PFSK-1 (cell line): ENCODE results near the gene SPDEF.

Source experiments
- FOXP2 ChIP-seq: optimal IDR thresholded peaks from 2 replicates; pipeline ENCODE3; 2011; ENCODE audit warnings: borderline replicate concordance, control low read depth, inconsistent platforms; ENCODE audit not compliant: insufficient read depth; ENCODE audit errors: extremely low read length, extremely low read depth
- POLR2AphosphoS5 ChIP-seq: IDR thresholded peaks from 2 replicates; pipeline ENCODE4 v1.6.1; 2012; ENCODE audit warnings: low read depth, mild to moderate bottlenecking, control low read depth, low read length, moderate library complexity
- SIN3A ChIP-seq: IDR thresholded peaks from 2 replicates; pipeline ENCODE4 v1.6.1; 2012; ENCODE audit warnings: mild to moderate bottlenecking, low read length, moderate library complexity, borderline replicate concordance; ENCODE audit not compliant: insufficient read depth
- TAF1 ChIP-seq: IDR thresholded peaks from 2 replicates; pipeline ENCODE4 v1.6.1; 2012; ENCODE audit warnings: low read length, control low read depth, borderline replicate concordance; ENCODE audit not compliant: insufficient read depth
- TF ChIP-seq, protein P1 (sequence below), 2 experiments: IDR thresholded peaks; 2 replicates each; pipeline versions ENCODE4 v1.6.1 to v1.8.0; 2011 to 2012; ENCODE audit warnings: low read depth in 2 of 2, low read length in 2 of 2, control low read depth in 1 of 2, inconsistent platforms in 1 of 2, mild to moderate bottlenecking in 1 of 2, moderate library complexity in 1 of 2; ENCODE audit not compliant: insufficient read depth in 1 of 2

DNA sequence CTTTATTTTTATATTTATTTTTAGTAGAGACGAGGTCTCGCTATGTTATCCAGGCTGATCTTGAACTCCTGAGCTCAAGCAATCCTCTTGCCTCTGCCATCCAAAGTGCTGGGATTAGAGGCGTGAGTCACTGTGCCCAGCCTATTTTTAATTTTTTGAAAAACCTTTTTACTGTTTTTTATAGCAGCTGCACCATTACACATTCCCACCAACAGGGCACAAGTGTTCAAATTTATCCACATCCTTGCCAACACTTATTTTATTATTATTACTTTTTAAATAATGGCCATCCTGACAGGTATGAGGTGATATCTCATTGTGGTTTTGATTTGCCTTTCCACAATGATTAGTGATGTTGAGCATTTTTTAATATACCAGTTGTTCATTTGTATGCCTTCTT, 47.7 kb downstream of the SPDEF start:
- TF ChIP-seq POLR2AphosphoS5 = no peak
- no peak for TF ChIP-seq FOXP2
- TF ChIP-seq, protein P1, sequence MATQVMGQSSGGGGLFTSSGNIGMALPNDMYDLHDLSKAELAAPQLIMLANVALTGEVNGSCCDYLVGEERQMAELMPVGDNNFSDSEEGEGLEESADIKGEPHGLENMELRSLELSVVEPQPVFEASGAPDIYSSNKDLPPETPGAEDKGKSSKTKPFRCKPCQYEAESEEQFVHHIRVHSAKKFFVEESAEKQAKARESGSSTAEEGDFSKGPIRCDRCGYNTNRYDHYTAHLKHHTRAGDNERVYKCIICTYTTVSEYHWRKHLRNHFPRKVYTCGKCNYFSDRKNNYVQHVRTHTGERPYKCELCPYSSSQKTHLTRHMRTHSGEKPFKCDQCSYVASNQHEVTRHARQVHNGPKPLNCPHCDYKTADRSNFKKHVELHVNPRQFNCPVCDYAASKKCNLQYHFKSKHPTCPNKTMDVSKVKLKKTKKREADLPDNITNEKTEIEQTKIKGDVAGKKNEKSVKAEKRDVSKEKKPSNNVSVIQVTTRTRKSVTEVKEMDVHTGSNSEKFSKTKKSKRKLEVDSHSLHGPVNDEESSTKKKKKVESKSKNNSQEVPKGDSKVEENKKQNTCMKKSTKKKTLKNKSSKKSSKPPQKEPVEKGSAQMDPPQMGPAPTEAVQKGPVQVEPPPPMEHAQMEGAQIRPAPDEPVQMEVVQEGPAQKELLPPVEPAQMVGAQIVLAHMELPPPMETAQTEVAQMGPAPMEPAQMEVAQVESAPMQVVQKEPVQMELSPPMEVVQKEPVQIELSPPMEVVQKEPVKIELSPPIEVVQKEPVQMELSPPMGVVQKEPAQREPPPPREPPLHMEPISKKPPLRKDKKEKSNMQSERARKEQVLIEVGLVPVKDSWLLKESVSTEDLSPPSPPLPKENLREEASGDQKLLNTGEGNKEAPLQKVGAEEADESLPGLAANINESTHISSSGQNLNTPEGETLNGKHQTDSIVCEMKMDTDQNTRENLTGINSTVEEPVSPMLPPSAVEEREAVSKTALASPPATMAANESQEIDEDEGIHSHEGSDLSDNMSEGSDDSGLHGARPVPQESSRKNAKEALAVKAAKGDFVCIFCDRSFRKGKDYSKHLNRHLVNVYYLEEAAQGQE (IDR thresholded peaks at IDR 0.05; ENCODE audit: insufficient read depth in 1 of 2, low read depth in 2 of 2, low read length in 2 of 2) = no peak
- TF ChIP-seq TAF1 = no peak
- TF ChIP-seq SIN3A = no peak
